IMR-90 (cell line): Measurements from ENCODE around the gene DOCK1. TPM values are rescaled to one million over a fixed set of nuclear protein-coding genes. Genes with fewer than 3 reads are reported as not detected.

ENCODE experiments used
- ATAC-seq: fragments of 200-7000 bp; cut with Tn5 transposase; 2 replicates; pipeline ENCODE4 v1.9.1; 2020; ENCODE audit warnings: low read depth, mild to moderate bottlenecking, moderate library complexity
- BruUV-seq: library from RNA; stranded (reverse); fragments of 400-500 nt; replicated peaks from 2 replicates; lab custom pipeline; 2021; lab: Mats Ljungman, UMichigan
- CTCF ChIA-PET: fragments of 300-600 bp; formaldehyde crosslinking; extraction: SDS; loops from one replicate; lab custom pipeline; 2021; ENCODE audit warnings: antibody characterized with exemption; lab: Yijun Ruan, JAX
- POLR2A ChIA-PET: fragments of 300-600 bp; sonication (Branson Sonifier 250); formaldehyde crosslinking; loops from one replicate; lab custom pipeline; 2022; ENCODE audit warnings: antibody characterized with exemption; ENCODE audit not compliant: unreplicated experiment; lab: Charles Lee
- DNase-seq: peaks from one replicate; pipeline ENCODE4 v3.0.0; 2013
- H2AFZ ChIP-seq: replicated peaks from 2 replicates; pipeline ENCODE3; 2013; ENCODE audit warnings: low read length, mild to moderate bottlenecking; ENCODE audit not compliant: poor library complexity
- H2AK5ac ChIP-seq: 2 replicates; pipeline ENCODE4 v1.6.1; 2013; ENCODE audit warnings: low read depth, low read length, inconsistent platforms
- H2AK9ac ChIP-seq: replicated peaks from 2 replicates; pipeline ENCODE3; 2013; ENCODE audit warnings: mild to moderate bottlenecking, low read depth, low read length, moderate library complexity; ENCODE audit not compliant: poor library complexity
- H2BK120ac ChIP-seq: 2 replicates; pipeline ENCODE4 v1.6.1; 2013; ENCODE audit warnings: low read depth, low read length, inconsistent platforms
- H2BK15ac ChIP-seq: 3 replicates; pipeline ENCODE4 v1.6.1; 2013; ENCODE audit warnings: low read depth, low read length, inconsistent platforms
- H2BK20ac ChIP-seq: 2 replicates; pipeline ENCODE4 v1.6.1; 2013; ENCODE audit warnings: low read depth, mild to moderate bottlenecking, inconsistent platforms, low read length, moderate library complexity
- H2BK5ac ChIP-seq: 2 replicates; pipeline ENCODE4 v1.6.1; 2013; ENCODE audit warnings: mild to moderate bottlenecking, low read depth, low read length, inconsistent platforms; ENCODE audit not compliant: poor library complexity, severe bottlenecking
- H3K14ac ChIP-seq: replicated peaks from 2 replicates; pipeline ENCODE4 v1.6.1; 2013; ENCODE audit warnings: low read depth, low read length, inconsistent platforms
- H3K18ac ChIP-seq: 2 replicates; pipeline ENCODE4 v1.6.1; 2013; ENCODE audit warnings: low read depth, low read length, control low read depth
- H3K23ac ChIP-seq: 2 replicates; pipeline ENCODE4 v1.6.1; 2013; ENCODE audit warnings: low read depth, low read length, inconsistent platforms
- H3K27ac ChIP-seq: 2 replicates; pipeline ENCODE4 v1.5.1; 2013; ENCODE audit warnings: mild to moderate bottlenecking, control low read depth, low read length; ENCODE audit not compliant: insufficient read depth
- H3K27me3 ChIP-seq: 2 replicates; pipeline ENCODE4 v1.6.1; 2013; ENCODE audit warnings: low read length; ENCODE audit not compliant: control insufficient read depth, insufficient read depth
- H3K36me3 ChIP-seq: 2 replicates; pipeline ENCODE4 v1.6.1; 2013; ENCODE audit warnings: low read length, mixed read lengths; ENCODE audit not compliant: control insufficient read depth, insufficient read depth
- H3K4ac ChIP-seq: 2 replicates; pipeline ENCODE4 v1.6.1; 2013; ENCODE audit warnings: low read depth, low read length, inconsistent platforms
- H3K4me1 ChIP-seq: 2 replicates; pipeline ENCODE4 v1.6.1; 2013; ENCODE audit warnings: low read length, mixed read lengths; ENCODE audit not compliant: control insufficient read depth, insufficient read depth
- H3K4me2 ChIP-seq: 2 replicates; pipeline ENCODE4 v1.6.1; 2013; ENCODE audit warnings: low read depth, mild to moderate bottlenecking, control low read depth, low read length, moderate library complexity
- H3K4me3 ChIP-seq: 2 replicates; pipeline ENCODE4 v1.5.1; 2013; ENCODE audit warnings: low read depth, mild to moderate bottlenecking, control low read depth, low read length, moderate library complexity; ENCODE audit not compliant: insufficient read depth
- H3K56ac ChIP-seq: 2 replicates; pipeline ENCODE4 v1.6.1; 2013; ENCODE audit warnings: low read length, inconsistent platforms; ENCODE audit not compliant: insufficient read depth; ENCODE audit errors: extremely low read depth
- H3K79me1 ChIP-seq, 2 experiments: 2 replicates each; pipeline ENCODE4 v1.6.1; 2013; ENCODE audit warnings: low read length in 2 of 2, inconsistent platforms in 1 of 2, low read depth in 1 of 2
- H3K9ac ChIP-seq: 2 replicates; pipeline ENCODE4 v1.6.1; 2013; ENCODE audit warnings: low read depth, low read length, control low read depth
- H3K9me1 ChIP-seq: 2 replicates; pipeline ENCODE4 v1.6.1; 2013; ENCODE audit warnings: low read length, inconsistent platforms; ENCODE audit not compliant: insufficient read depth
- H3K9me3 ChIP-seq: 2 replicates; pipeline ENCODE4 v1.6.1; 2013; ENCODE audit warnings: low read length; ENCODE audit not compliant: control insufficient read depth, insufficient read depth
- H4K20me1 ChIP-seq: 2 replicates; pipeline ENCODE4 v1.6.1; 2013; ENCODE audit warnings: low read length, inconsistent platforms; ENCODE audit not compliant: insufficient read depth
- H4K5ac ChIP-seq: 2 replicates; pipeline ENCODE4 v1.6.1; 2013; ENCODE audit warnings: mild to moderate bottlenecking, low read depth, low read length, control low read depth
- H4K8ac ChIP-seq, 2 experiments: 2 replicates each; pipeline ENCODE4 v1.6.1; 2013; ENCODE audit warnings: low read depth in 2 of 2, low read length in 2 of 2, control low read depth in 1 of 2, inconsistent platforms in 1 of 2
- H4K91ac ChIP-seq: 2 replicates; pipeline ENCODE4 v1.6.1; 2013; ENCODE audit warnings: low read depth, low read length, inconsistent platforms; ENCODE audit not compliant: insufficient read depth
- BHLHE40 ChIP-seq: fragments of 150-350 bp; IDR thresholded peaks from 2 replicates; pipeline ENCODE4 v1.6.1; 2016; ENCODE audit warnings: mild to moderate bottlenecking, low read depth, low read length
- CEBPB ChIP-seq: IDR thresholded peaks from 2 replicates; pipeline ENCODE4 v1.6.1; 2012; ENCODE audit warnings: low read depth, low read length, improper control_type of control experiment
- CHD1 ChIP-seq: IDR thresholded peaks from 2 replicates; pipeline ENCODE4 v1.6.1; 2012; ENCODE audit warnings: low read depth, low read length, improper control_type of control experiment
- FOS ChIP-seq: fragments of 150-350 bp; IDR thresholded peaks from 2 replicates; pipeline ENCODE4 v1.6.1; 2016; ENCODE audit warnings: low read depth, low read length
- MAFK ChIP-seq: IDR thresholded peaks from 2 replicates; pipeline ENCODE4 v1.6.1; 2012; ENCODE audit warnings: low read depth, low read length, improper control_type of control experiment
- MAZ ChIP-seq: IDR thresholded peaks from 2 replicates; pipeline ENCODE4 v1.6.1; 2012; ENCODE audit warnings: low read depth, mild to moderate bottlenecking, low read length, improper control_type of control experiment, moderate library complexity, borderline replicate concordance
- NFE2L2 ChIP-seq: fragments of 150-350 bp; IDR thresholded peaks from 2 replicates; pipeline ENCODE4 v1.6.1; 2016; ENCODE audit warnings: low read depth, mild to moderate bottlenecking, low read length
- POLR2A ChIP-seq: IDR thresholded peaks from 2 replicates; pipeline ENCODE4 v1.6.1; 2012; ENCODE audit warnings: mild to moderate bottlenecking, low read depth, low read length
- RAD21 ChIP-seq: IDR thresholded peaks from 2 replicates; pipeline ENCODE4 v1.6.1; 2012; ENCODE audit warnings: low read length, improper control_type of control experiment
- RCOR1 ChIP-seq: IDR thresholded peaks from 2 replicates; pipeline ENCODE4 v1.6.1; 2012; ENCODE audit warnings: mild to moderate bottlenecking, low read length, improper control_type of control experiment; ENCODE audit not compliant: insufficient replicate concordance
- SMC3 ChIP-seq: fragments of 150-350 bp; IDR thresholded peaks from 2 replicates; pipeline ENCODE4 v1.6.1; 2016; ENCODE audit warnings: low read depth, mild to moderate bottlenecking, antibody characterized with exemption, low read length, moderate library complexity
- WGBS, 2 experiments: methylation state at CpG; one replicate each; pipeline versions ENCODE4 v1.1.5 to v1.1.7; 2013; ENCODE audit warnings: missing lambda C conversion rate in 2 of 2; ENCODE audit not compliant: insufficient read length in 1 of 2; ENCODE audit errors: extremely low coverage in 2 of 2; 5-methylcytosine and 5-hydroxymethylcytosine counted together
- dilution Hi-C: fragments of 300-500 bp; cut with HindIII; formaldehyde crosslinking; loops from one replicate; pipeline ENCODE4 v1.14.3; 2018; ENCODE audit warnings: low sequenced_read_pairs; ENCODE audit not compliant: unreplicated experiment
- in situ Hi-C: fragments of 300-500 bp; cut with MboI; formaldehyde crosslinking; loops from 3 replicates; pipeline ENCODE4 v1.14.3; 2019; ENCODE audit warnings: low sequenced_read_pairs, inconsistent platforms, mixed read lengths
- intact Hi-C: fragments of 100-400 bp; cut with micrococcal nuclease; formaldehyde crosslinking; loops from 2 replicates; pipeline ENCODE4 v1.10.0; 2022
- polyA plus RNA-seq, 3 experiments: library from polyadenylated mRNA; depleted of rRNA; stranded (reverse); fragments of >200 nt; gene quantifications; 2 replicates each; pipeline ENCODE4 v1.2.3, GENCODE V29; 2012; ENCODE audit warnings: low replicate concordance in 1 of 3
- total RNA-seq: library from RNA; depleted of rRNA; stranded (reverse); fragments of >200 nt; gene quantifications from 2 replicates; pipeline ENCODE4 v1.2.3, GENCODE V29; 2012
- TF ChIP-seq, protein P1 (sequence below): fragments of 150-350 bp; IDR thresholded peaks from 2 replicates; pipeline ENCODE4 v1.6.1; 2017; ENCODE audit warnings: mild to moderate bottlenecking, antibody characterized with exemption, low read length, low read depth

Gene DOCK1
- total and polyA plus RNA-seq, 2 of the 4 experiments (the other 2 are of a cell fraction) = 28.2 to 71.0 TPM

DNA sequence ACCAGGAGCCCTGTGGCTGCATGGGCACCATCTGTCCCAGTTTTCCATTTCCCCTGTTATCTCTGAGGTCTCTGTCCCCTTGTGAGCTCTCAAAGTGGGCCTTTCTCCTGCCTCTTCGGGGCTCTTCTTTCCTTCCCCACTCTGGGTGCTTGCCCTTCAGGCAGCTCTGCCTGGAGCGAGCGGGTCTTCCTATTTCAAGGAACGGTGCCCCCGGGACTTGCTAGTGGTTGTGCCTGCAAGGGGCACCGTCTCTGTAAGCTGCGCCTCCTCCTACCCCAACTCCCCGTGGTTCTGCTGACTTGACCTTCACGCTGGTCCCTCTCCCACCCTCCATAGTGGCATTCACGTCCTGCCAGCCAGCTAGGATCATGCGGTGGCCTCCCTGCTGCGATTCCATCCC, 110.1 kb downstream of the DOCK1 start:
- H3K14ac ChIP-seq = no peak overlapping the region
- H4K20me1 ChIP-seq = peaks cover 10% of the 10 kb centered on the region; the same call in 1 of the 2 replicates
- H3K9me1 ChIP-seq = peaks cover 22% of the 10 kb centered on the region
- intact Hi-C loops = no loop called here
- no peak overlapping the region for H4K5ac ChIP-seq
- 96% methylated on average over 5 of the region's 12 CpGs; no CpG with 5 or more reads in 1 of the 2 experiments for WGBS, 2 experiments
- H3K27ac ChIP-seq = no peak overlapping the region
- BruUV-seq = no TSS peak
- no peak overlapping the region for H2BK15ac ChIP-seq
- H4K91ac ChIP-seq = no peak overlapping the region
- H3K23ac ChIP-seq = no peak overlapping the region
- POLR2A ChIA-PET = no interaction called here
- DNase-seq = no peak
- H3K9ac ChIP-seq = no peak overlapping the region
- no peak overlapping the region for H3K4ac ChIP-seq
- no peak overlapping the region for H3K56ac ChIP-seq
- in situ Hi-C loops = no loop called here
- H3K4me1 ChIP-seq = peaks cover 3% of the 10 kb centered on the region; the same call in 1 of the 2 replicates
- ATAC-seq = no peak
- H2AK5ac ChIP-seq = no peak overlapping the region
- no peak overlapping the region for H3K4me2 ChIP-seq
- no peak overlapping the region for H3K4me3 ChIP-seq
- TF ChIP-seq CEBPB (no peak), FOS (no peak), MAZ (no peak), RCOR1 (no peak), POLR2A (no peak), NFE2L2 (no peak), MAFK (no peak), BHLHE40 (no peak), SMC3 (no peak), RAD21 (no peak), CHD1 (no peak)
- TF ChIP-seq, protein P1, sequence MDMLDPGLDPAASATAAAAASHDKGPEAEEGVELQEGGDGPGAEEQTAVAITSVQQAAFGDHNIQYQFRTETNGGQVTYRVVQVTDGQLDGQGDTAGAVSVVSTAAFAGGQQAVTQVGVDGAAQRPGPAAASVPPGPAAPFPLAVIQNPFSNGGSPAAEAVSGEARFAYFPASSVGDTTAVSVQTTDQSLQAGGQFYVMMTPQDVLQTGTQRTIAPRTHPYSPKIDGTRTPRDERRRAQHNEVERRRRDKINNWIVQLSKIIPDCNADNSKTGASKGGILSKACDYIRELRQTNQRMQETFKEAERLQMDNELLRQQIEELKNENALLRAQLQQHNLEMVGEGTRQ = no peak
- H3K18ac ChIP-seq = no peak overlapping the region
- no peak overlapping the region for H2AFZ ChIP-seq
- CTCF ChIA-PET = no interaction called here
- H2BK20ac ChIP-seq = no peak overlapping the region
- H4K8ac ChIP-seq = no peak overlapping the region
- H3K36me3 ChIP-seq = peaks cover 49% of the 10 kb centered on the region
- no peak overlapping the region for H2BK120ac ChIP-seq
- peak overlapping the region; percentile 34 for H2AK9ac ChIP-seq
- H2BK5ac ChIP-seq = no peak overlapping the region
- no peaks in the 10 kb centered on the region for H3K27me3 ChIP-seq
- H3K9me3 ChIP-seq = no peaks in the 10 kb centered on the region
- peaks cover 4 to 39% of the 10 kb centered on the region in 2 experiments; a peak in 2 of 4 replicates for H3K79me1 ChIP-seq
- dilution Hi-C loops = no loop called here
